ENCODE measurements around the gene RAB12. TPM values are rescaled to one million over a fixed set of nuclear protein-coding genes. Genes with fewer than 3 reads are reported as not detected.

RAB12 gene
- total RNA-seq, 1 experiment from 2014 or later: 51.3 TPM

GRCh38 chr18:8625461-8626092, 16.3 kb downstream of the RAB12 start:
- Mint-ChIP-seq H3K36me3 (ENCODE audit: insufficient read depth in 1 of 3, low read depth in 3 of 3) (peaks cover 28 to 44% (median 31%) of the 10 kb centered on the region in 3 experiments), H3K9me3 (no peaks in the 10 kb centered on the region), H3K4me1 (peaks cover 89 to 91% of the 10 kb centered on the region in 2 experiments), H3K27me3 (ENCODE audit: low read depth) (no peaks in the 10 kb centered on the region), H3K27ac (peak overlapping the region; percentile 76 to 83 (median 80)), H3K4me3 (no peak overlapping the region)
- WGBS (ENCODE audit: extremely low coverage, insufficient read length, low lambda C conversion rate): no CpG with 5 or more reads among the region's 13 CpGs
- Histone ChIP-seq H3K9ac (ENCODE audit: extremely low read depth, insufficient read length, low read length) (no peak overlapping the region), H3T11ph (ENCODE audit: low read length) (no peak overlapping the region), H2BK20ac (ENCODE audit: low read depth, low read length, poor library complexity, severe bottlenecking) (no peak overlapping the region), H3K79me2 (ENCODE audit: insufficient read depth, low read length) (peaks cover 38% of the 10 kb centered on the region; the same call in 1 of the 2 replicates), H4K8ac (replicated peaks; ENCODE audit: insufficient read length, low read depth, low read length) (no peak overlapping the region), H3K23me2 (ENCODE audit: insufficient read length, low read depth, low read length, poor library complexity, severe bottlenecking) (no peaks in the 10 kb centered on the region), H3K79me1 (ENCODE audit: insufficient read depth, low read depth, low read length, poor library complexity, severe bottlenecking) (no peaks in the 10 kb centered on the region), H4K91ac (ENCODE audit: insufficient read length, low read depth, low read length) (no peak overlapping the region), H4K5ac (ENCODE audit: insufficient read length, low read depth, low read length) (no peak overlapping the region), H2AK5ac (ENCODE audit: insufficient read length, low read length) (no peak overlapping the region), H3K4me2 (ENCODE audit: insufficient read depth, insufficient read length, low read length) (no peak overlapping the region), H3K4me1 (ENCODE audit: insufficient read depth, low read length) (peaks cover 26% of the 10 kb centered on the region), H2BK5ac (ENCODE audit: insufficient read length, low read length) (no peak overlapping the region), H2AFZ (ENCODE audit: low read length) (no peak overlapping the region), H2BK15ac (ENCODE audit: low read depth, low read length) (no peak overlapping the region), H3K14ac (ENCODE audit: insufficient read depth, low read length) (no peak overlapping the region), H3K27ac (ENCODE audit: insufficient read length, low read depth, low read length) (no peak overlapping the region), H3K18ac (ENCODE audit: insufficient read length, low read depth, low read length) (no peak overlapping the region), H3K23ac (ENCODE audit: insufficient read length, low read depth, low read length) (no peak overlapping the region), H3K4ac (ENCODE audit: low read depth, low read length) (no peak overlapping the region), H4K20me1 (ENCODE audit: control insufficient read depth, insufficient read depth, insufficient read length) (no peaks in the 10 kb centered on the region), H3K27me3 (ENCODE audit: insufficient read depth, low read length) (no peaks in the 10 kb centered on the region), H2BK12ac (ENCODE audit: insufficient read length, low read depth, low read length) (no peak overlapping the region), H3K9me3 (ENCODE audit: control insufficient read depth, low read depth, low read length) (no peaks in the 10 kb centered on the region), H2BK120ac (ENCODE audit: low read depth, low read length, poor library complexity, severe bottlenecking) (no peak overlapping the region), H3K56ac (ENCODE audit: insufficient read length, low read depth, low read length) (no peak overlapping the region)
- TF ChIP-seq CTCF (conservative IDR thresholded peaks at IDR 0.05): no peak
- DNase-seq: no peak
